H9 (cell line): Measurements from ENCODE around the gene RHBDL1. TPM values are rescaled to one million over a fixed set of nuclear protein-coding genes. Genes with fewer than 3 reads are reported as not detected.

Experiments
- DNase-seq: peaks from one replicate; pipeline ENCODE4 v3.0.0-alpha.2; 2017
- H2AFZ ChIP-seq: one replicate; pipeline ENCODE4 v1.6.1; 2013; ENCODE audit warnings: mild to moderate bottlenecking, low read length, control low read depth, moderate library complexity
- H2AK5ac ChIP-seq: 2 replicates; pipeline ENCODE4 v1.6.1; 2013; ENCODE audit warnings: low read length, control low read depth, mixed read lengths; ENCODE audit not compliant: insufficient read length
- H2BK120ac ChIP-seq: one replicate; pipeline ENCODE4 v1.6.1; 2013; ENCODE audit warnings: low read depth, mild to moderate bottlenecking, low read length, control low read depth, inconsistent platforms; ENCODE audit not compliant: poor library complexity, severe bottlenecking
- H2BK12ac ChIP-seq: 2 replicates; pipeline ENCODE4 v1.6.1; 2013; ENCODE audit warnings: low read length, control low read depth, mixed read lengths, low read depth; ENCODE audit not compliant: insufficient read length
- H2BK15ac ChIP-seq: 2 replicates; pipeline ENCODE4 v1.6.1; 2013; ENCODE audit warnings: low read depth, low read length, control low read depth
- H2BK20ac ChIP-seq: one replicate; pipeline ENCODE4 v1.6.1; 2013; ENCODE audit warnings: low read depth, mild to moderate bottlenecking, low read length, control low read depth, inconsistent platforms; ENCODE audit not compliant: poor library complexity, severe bottlenecking
- H2BK5ac ChIP-seq: 2 replicates; pipeline ENCODE4 v1.6.1; 2013; ENCODE audit warnings: low read length, control low read depth, mixed read lengths; ENCODE audit not compliant: insufficient read length
- H3K14ac ChIP-seq: 2 replicates; pipeline ENCODE4 v1.6.1; 2013; ENCODE audit warnings: low read length, control low read depth; ENCODE audit not compliant: insufficient read depth
- H3K18ac ChIP-seq: 2 replicates; pipeline ENCODE4 v1.6.1; 2013; ENCODE audit warnings: low read depth, mild to moderate bottlenecking, mixed read lengths, low read length, control low read depth; ENCODE audit not compliant: insufficient read length
- H3K23ac ChIP-seq: 2 replicates; pipeline ENCODE4 v1.6.1; 2013; ENCODE audit warnings: low read length, control low read depth, mixed read lengths, low read depth; ENCODE audit not compliant: insufficient read length
- H3K23me2 ChIP-seq: 2 replicates; pipeline ENCODE4 v1.6.1; 2013; ENCODE audit warnings: low read depth, mild to moderate bottlenecking, mixed read lengths, low read length, control low read depth; ENCODE audit not compliant: insufficient read length, poor library complexity, severe bottlenecking
- H3K27ac ChIP-seq: 2 replicates; pipeline ENCODE4 v1.5.1; 2013; ENCODE audit warnings: low read length, control low read depth, mixed read lengths, low read depth; ENCODE audit not compliant: insufficient read length
- H3K27me3 ChIP-seq: 2 replicates; pipeline ENCODE4 v1.6.1; 2013; ENCODE audit warnings: low read length, control low read depth, inconsistent platforms; ENCODE audit not compliant: insufficient read depth
- H3K4ac ChIP-seq: 2 replicates; pipeline ENCODE4 v1.6.1; 2013; ENCODE audit warnings: low read depth, mild to moderate bottlenecking, control low read depth, inconsistent platforms, low read length, moderate library complexity
- H3K4me1 ChIP-seq: 2 replicates; pipeline ENCODE4 v1.6.1; 2013; ENCODE audit warnings: low read length, control low read depth, inconsistent platforms; ENCODE audit not compliant: insufficient read depth
- H3K4me2 ChIP-seq: 2 replicates; pipeline ENCODE4 v1.6.1; 2013; ENCODE audit warnings: low read length, control low read depth, mixed read lengths; ENCODE audit not compliant: insufficient read length, insufficient read depth
- H3K56ac ChIP-seq: 2 replicates; pipeline ENCODE4 v1.6.1; 2013; ENCODE audit warnings: low read depth, mild to moderate bottlenecking, mixed read lengths, low read length, control low read depth; ENCODE audit not compliant: insufficient read length
- H3K79me1 ChIP-seq: 2 replicates; pipeline ENCODE4 v1.6.1; 2013; ENCODE audit warnings: low read depth, mild to moderate bottlenecking, moderate library complexity, low read length, control low read depth, inconsistent platforms; ENCODE audit not compliant: insufficient read depth, poor library complexity, severe bottlenecking
- H3K79me2 ChIP-seq: 2 replicates; pipeline ENCODE4 v1.6.1; 2013; ENCODE audit warnings: low read length, control low read depth, inconsistent platforms; ENCODE audit not compliant: insufficient read depth
- H3K9ac ChIP-seq: 2 replicates; pipeline ENCODE4 v1.6.1; 2013; ENCODE audit warnings: low read length, control low read depth, mixed read lengths; ENCODE audit not compliant: insufficient read length; ENCODE audit errors: extremely low read depth
- H3K9me3 ChIP-seq: one replicate; pipeline ENCODE4 v1.6.1; 2013; ENCODE audit warnings: low read depth, low read length, inconsistent platforms; ENCODE audit not compliant: control insufficient read depth
- H3T11ph ChIP-seq: one replicate; pipeline ENCODE4 v1.6.1; 2013; ENCODE audit warnings: mild to moderate bottlenecking, low read length, control low read depth, inconsistent platforms
- H4K20me1 ChIP-seq: one replicate; pipeline ENCODE4 v1.6.1; 2013; ENCODE audit not compliant: control insufficient read depth, insufficient read length, insufficient read depth
- H4K5ac ChIP-seq: 2 replicates; pipeline ENCODE4 v1.6.1; 2013; ENCODE audit warnings: low read depth, mild to moderate bottlenecking, mixed read lengths, low read length, control low read depth; ENCODE audit not compliant: insufficient read length
- H4K8ac ChIP-seq: replicated peaks from 2 replicates; pipeline ENCODE4 v1.6.1; 2013; ENCODE audit warnings: low read length, control low read depth, mixed read lengths, low read depth; ENCODE audit not compliant: insufficient read length
- H4K91ac ChIP-seq: 2 replicates; pipeline ENCODE4 v1.6.1; 2013; ENCODE audit warnings: low read depth, mild to moderate bottlenecking, moderate library complexity, mixed read lengths, low read length, control low read depth; ENCODE audit not compliant: insufficient read length
- H3K27ac Mint-ChIP-seq, 3 experiments: 2 replicates in 2 of 3; 3 replicates in 1 of 3; pipeline ENCODE4 v1.8.0; 2020 to 2021; ENCODE audit warnings: mixed read lengths in 3 of 3, mild to moderate bottlenecking in 1 of 3, moderate library complexity in 1 of 3
- H3K27me3 Mint-ChIP-seq: 2 replicates; pipeline ENCODE4 v1.8.0; 2021; ENCODE audit warnings: low read depth, mild to moderate bottlenecking, moderate library complexity, mixed read lengths
- H3K36me3 Mint-ChIP-seq, 3 experiments: 2 replicates in 2 of 3; 3 replicates in 1 of 3; pipeline ENCODE4 v1.8.0; 2020 to 2021; ENCODE audit warnings: low read depth in 3 of 3, mixed read lengths in 3 of 3; ENCODE audit not compliant: insufficient read depth in 1 of 3
- H3K4me1 Mint-ChIP-seq, 2 experiments: 2 replicates each; pipeline ENCODE4 v1.8.0; 2020; ENCODE audit warnings: mixed read lengths in 2 of 2
- H3K4me3 Mint-ChIP-seq, 2 experiments: 2 replicates in 1 of 2; 3 replicates in 1 of 2; pipeline ENCODE4 v1.8.0; 2020 to 2021; ENCODE audit warnings: mild to moderate bottlenecking in 2 of 2, mixed read lengths in 2 of 2, moderate library complexity in 1 of 2
- H3K9me3 Mint-ChIP-seq, 2 experiments: 2 replicates in 1 of 2; 3 replicates in 1 of 2; pipeline ENCODE4 v1.8.0; 2020; ENCODE audit warnings: mild to moderate bottlenecking in 2 of 2, mixed read lengths in 2 of 2, moderate library complexity in 1 of 2
- CTCF ChIP-seq: fragments of 200-600 bp; sonication (generic); conservative IDR thresholded peaks from 3 replicates; pipeline ENCODE4 v1.8.0; 2021; ENCODE audit warnings: antibody characterized with exemption, mild to moderate bottlenecking
- WGBS: extraction: QIAGEN DNeasy Blood & Tissue Kit; methylation state at CpG from one replicate; pipeline ENCODE4 v1.1.7; 2013; ENCODE audit warnings: missing lambda C conversion rate, low lambda C conversion rate, mixed read lengths; ENCODE audit not compliant: insufficient read length; ENCODE audit errors: extremely low coverage; 5-methylcytosine and 5-hydroxymethylcytosine counted together
- total RNA-seq: library from RNA; stranded (reverse); gene quantifications from 2 replicates; pipeline ENCODE4 v1.2.1, GENCODE V29; 2021

RHBDL1 gene
- total RNA-seq, 1 experiment from 2014 or later = 7.6 TPM

DNA sequence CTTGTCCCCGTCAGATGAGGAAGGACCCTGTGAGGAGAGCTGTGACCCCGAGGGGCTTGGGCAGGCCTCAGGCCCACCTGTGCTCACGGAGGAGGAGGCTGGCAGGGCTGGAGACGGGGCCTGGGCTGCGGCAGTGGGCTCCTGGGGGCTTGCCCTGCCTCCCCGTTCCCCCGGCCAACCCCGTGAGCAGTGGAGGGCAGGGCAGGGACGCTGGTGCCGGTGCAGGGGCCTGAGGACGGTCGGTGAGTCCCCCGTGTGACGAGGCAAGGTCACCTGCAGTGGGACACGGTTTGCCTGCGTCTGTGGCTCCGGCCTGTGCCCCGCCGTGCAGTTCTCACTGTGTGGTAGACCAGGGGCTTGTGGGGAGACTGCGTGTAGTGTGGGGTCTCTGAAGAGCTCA lies 15.9 kb upstream of the RHBDL1 start:
- Histone ChIP-seq H4K5ac (no peak overlapping the region), H2BK12ac (no peak overlapping the region), H3K27ac (no peak overlapping the region), H4K91ac (no peak overlapping the region), H3K9ac (no peak overlapping the region), H3K14ac (no peak overlapping the region), H3K9me3 (no peaks in the 10 kb centered on the region), H2BK5ac (no peak overlapping the region), H3K56ac (no peak overlapping the region), H3K79me2 (no peaks in the 10 kb centered on the region), H2AFZ (no peak overlapping the region), H3K27me3 (no peaks in the 10 kb centered on the region), H3K79me1 (no peaks in the 10 kb centered on the region), H3K4me1 (no peaks in the 10 kb centered on the region; the same call in 1 of the 2 replicates), H4K8ac (no peak overlapping the region), H2AK5ac (no peak overlapping the region), H3K23ac (no peak overlapping the region), H2BK120ac (no peak overlapping the region), H3K23me2 (no peaks in the 10 kb centered on the region), H3K4me2 (no peak overlapping the region), H3K4ac (no peak overlapping the region), H4K20me1 (no peaks in the 10 kb centered on the region), H3T11ph (no peak overlapping the region), H3K18ac (no peak overlapping the region), H2BK15ac (no peak overlapping the region), H2BK20ac (no peak overlapping the region)
- no peak for DNase-seq
- WGBS = no CpG with 5 or more reads among the region's 20 CpGs
- Mint-ChIP-seq H3K36me3 (peaks cover 2 to 13% (median 8%) of the 10 kb centered on the region in 3 experiments; a peak in 5 of 7 replicates), H3K9me3 (no peaks in the 10 kb centered on the region), H3K27me3 (no peaks in the 10 kb centered on the region), H3K27ac (no peak overlapping the region), H3K4me1 (peaks cover 0 to 5% of the 10 kb centered on the region in 2 experiments; a peak in 2 of 4 replicates), H3K4me3 (no peak overlapping the region)
- TF ChIP-seq CTCF = no peak
